Glomerular visceral epithelial cell (primary cell): ENCODE data around the gene SLC44A5.
"Not testable (repeated sequence)": the region's sequence is repeated elsewhere in the genome, so short reads cannot be mapped to it uniquely, and the experiment has no call there.

Experiments used
- DNase-seq: peaks from one replicate; pipeline ENCODE4 v3.0.0-alpha.2; 2016; ENCODE audit errors: extremely low spot score

Gene SLC44A5

DNA sequence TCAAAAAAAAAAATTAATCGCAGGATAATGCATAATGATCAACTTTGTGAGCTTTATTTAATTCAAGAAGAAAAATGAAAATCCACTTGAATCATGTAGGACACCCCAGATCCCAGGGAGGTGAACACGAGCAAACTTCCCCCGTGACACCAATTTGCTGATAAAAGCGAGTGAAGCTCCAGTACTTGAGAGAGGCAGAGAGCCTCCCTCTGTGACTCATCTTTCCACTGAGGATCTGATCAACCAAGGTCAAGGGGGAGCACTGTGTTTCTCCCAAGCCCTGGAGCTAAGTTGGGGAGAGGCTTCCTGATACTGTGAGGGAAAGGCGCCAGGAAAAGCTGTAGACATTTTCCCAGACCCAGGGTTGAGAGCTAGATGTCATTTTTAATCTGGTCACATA is 160.9 kb downstream of the SLC44A5 start:
- DNase-seq: no peak

DNA sequence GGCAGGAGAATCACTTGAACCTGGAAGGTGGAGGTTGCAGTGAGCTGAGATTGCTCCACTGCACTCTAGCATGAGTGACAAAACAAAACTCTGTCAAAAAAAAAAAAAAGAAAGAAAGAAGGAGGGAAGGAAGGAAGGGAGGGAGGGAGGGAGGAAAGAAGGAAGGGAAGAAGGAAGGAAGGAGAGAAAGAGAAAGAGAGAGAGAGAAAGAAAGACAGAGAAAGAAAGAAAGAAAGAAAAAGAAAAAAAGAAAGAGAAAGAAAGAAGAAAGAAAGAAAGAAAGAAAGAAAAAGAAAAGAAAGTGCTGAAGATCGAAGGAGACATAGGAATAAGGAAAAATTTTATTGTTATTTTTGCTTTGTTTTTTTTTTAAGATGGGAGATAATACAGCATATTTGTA is 166.7 kb downstream of the SLC44A5 start:
- DNase-seq: no peak

DNA sequence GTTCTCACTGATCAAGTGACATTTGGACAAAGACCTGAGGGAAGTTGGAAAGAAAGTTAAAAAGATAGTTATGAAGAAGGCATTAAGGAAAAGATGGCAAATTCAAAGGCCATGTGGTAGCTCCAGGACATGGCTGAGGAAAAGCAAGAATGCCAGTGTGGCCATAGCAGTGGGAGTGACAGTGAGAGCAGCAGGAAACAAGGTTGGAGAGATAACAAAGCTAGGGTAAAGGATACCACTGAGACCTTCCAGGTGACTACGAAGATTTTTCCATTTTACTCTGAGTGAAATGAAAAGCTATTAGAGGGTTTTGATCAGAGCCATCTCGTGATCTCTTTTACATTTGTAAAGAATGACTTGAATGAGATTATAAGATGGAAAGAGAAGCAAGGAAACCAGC is 170.6 kb downstream of the SLC44A5 start:
- DNase-seq: no peak

DNA sequence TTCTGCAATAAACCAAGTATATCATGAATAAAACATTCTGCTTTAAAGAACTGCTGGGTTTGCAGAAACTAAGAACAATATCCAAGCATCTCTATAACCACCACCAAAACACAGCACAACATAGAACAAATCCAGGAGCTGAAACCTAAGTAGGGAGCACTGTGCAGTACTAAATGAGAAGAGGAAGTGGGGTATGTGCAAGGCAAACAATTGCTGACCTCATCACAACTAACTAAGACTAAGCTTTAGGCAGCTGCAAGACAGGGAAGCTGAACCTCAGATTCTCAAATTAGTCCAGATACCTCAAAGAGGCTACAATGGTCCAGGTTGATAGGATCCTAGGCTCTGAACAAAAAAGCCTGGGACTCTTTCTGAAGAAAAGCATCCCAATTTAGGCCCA is 172.6 kb downstream of the SLC44A5 start:
- DNase-seq: no peak

DNA sequence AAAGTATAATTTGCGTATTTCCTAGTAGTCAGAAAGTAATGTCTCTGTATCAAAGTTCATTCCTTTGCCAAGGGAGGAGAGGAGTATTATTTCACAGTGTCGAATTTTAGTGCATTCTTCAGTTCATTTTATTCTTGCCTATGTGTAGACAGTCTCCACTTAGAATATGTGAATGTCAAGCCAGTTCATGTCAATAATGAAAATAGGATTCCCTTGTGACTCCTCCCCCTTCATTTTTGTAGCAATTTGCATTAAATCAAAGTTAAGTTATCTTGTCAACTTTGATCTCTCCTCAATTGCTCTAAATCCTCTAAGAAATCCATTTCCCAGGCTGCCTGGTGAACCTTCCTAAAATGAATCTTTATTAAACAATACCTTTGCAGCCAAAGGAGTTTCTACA is 179.1 kb downstream of the SLC44A5 start:
- no peak for DNase-seq

DNA sequence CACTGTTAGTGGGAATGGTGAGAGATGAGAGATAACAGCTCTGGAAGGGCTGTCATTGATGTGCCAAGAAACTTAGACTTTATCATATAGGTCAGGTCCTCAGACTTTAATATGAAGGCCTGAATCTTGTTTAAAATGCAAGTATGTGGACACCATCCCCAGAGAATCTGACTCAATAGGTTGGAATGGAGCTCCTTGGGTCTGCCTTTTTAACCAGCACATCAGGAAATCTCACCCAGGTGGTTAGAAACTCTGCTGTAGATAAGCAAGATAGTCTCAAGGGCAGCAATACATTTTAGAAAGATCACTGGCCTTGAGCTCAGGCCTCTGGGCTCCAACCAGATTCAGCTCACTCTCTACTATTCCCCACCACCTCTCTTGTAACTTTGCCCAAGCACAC is 180.4 kb downstream of the SLC44A5 start:
- DNase-seq: no peak

DNA sequence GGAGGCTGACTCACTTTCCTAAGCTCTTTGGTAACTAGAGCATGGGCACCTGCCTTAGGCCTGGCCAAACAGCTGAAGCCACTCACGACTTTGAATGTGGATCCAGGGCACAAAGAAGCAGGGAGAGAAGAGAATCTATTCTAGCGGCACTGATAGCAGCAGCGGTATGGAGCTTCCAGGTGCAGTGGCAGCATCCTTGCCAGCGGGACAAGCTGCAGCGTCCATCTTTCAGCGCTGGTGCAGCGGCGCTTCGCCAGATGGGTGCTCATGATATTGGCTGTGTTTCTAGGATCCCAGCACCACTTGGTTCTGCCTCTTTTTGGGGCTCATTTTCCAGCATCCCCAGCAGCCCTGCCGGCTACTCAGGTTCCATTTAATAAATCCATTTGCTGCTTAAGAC is 184.2 kb downstream of the SLC44A5 start:
- no peak for DNase-seq

DNA sequence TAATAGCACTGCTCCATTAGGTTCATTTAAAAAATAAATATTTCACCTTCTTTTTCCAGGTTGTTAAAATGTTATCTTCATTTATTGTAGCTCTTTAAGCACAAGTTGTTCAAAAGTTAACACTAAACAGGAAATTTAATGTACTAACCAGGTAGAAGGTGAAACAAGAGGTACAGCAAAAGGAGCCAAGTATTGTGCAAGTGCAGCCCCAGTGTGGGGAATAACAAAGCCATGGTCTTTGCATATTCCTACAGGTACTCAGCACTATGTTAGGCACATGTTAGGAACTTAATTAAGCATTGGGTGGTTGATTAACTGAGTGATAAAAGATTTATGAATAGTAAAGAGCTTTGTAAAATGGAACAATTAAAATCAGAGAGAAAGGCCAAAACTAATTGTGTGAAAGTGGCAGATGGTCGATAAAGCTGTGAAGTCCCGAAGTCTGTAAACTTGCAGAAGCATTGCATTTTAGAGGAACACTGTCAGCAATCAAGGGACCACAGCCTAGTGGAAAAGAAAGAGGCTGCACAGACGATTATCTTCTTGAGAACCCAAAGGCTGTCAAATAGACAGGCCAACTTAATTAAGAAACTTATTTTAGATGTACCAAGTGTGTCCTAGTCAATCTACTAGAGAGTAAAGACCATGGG is 185.8 kb downstream of the SLC44A5 start:
- DNase-seq: no peak

DNA sequence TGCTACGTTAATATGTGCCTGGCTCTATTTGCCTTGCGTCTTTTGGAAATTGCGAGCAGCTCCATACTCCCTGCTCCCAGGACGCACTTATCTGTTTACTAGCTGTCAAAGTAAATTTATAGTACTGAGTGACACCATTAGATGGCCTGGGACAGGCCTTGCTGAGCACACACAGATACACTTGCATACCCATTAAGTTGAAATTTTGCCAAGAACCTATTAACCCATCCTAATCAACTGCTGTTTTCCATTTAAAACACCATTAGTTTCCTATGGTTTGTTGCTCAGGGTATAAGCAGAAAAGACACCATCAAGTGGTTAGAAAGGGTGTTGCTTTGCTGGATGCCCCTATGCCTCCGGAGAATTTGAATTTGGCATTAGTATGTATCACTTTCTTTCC is 187.3 kb downstream of the SLC44A5 start:
- no peak for DNase-seq

DNA sequence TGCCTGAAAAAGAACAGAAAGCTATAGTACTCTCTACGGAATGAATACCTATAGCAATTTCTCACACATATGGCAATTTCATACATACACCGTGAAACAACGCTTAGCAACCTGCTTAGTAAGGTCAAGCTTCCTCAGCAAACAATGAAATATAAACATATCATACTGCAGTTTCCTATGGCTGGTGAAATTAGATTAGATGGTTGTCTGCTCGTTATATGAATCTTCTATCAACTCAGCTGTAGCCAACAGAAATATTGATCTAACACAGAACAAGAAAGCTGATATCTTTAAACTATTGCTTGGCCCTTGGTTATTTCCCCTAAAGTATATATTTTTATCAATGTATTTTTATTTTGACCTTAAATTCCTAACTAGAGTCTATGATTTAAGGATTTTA is 187.8 kb downstream of the SLC44A5 start:
- DNase-seq: no peak

DNA sequence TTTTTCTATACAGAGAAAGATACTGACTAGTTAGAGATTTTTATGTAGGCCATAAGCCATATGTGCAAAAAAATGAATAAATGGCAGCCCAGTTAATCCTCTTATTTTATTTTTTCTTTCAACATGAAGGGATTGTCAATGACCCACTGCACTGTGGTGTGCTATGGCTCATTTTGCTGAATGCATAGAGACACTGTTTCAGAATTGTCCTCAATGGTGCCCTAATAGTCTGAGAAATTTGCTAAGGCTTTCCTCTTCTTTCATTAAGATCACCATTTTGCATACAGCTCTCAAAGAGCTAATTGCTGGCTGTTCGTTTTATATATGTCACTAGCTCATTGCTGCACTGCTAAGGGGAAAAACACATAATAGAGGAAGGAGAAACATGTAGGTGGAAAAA is 189.5 kb downstream of the SLC44A5 start:
- DNase-seq: no peak

DNA sequence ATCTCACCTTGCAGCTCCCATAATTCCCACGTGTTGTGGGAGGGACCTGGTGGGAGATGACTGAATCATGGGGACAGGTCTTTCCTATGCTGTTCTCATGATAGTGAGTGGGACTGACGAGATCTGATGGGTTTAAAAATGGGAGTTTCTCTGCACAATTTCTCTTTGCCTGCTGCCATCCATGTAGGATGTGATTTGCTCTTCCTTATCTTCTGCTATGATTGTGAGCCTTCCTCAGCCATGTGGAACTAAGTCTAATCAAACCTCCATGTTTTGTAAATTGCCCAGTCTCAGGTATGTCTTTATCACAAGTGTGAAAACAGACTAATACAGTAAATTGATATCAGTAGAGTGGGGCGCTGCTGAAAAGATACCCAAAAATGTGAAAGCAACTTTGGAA is 195.7 kb downstream of the SLC44A5 start:
- DNase-seq: no peak

DNA sequence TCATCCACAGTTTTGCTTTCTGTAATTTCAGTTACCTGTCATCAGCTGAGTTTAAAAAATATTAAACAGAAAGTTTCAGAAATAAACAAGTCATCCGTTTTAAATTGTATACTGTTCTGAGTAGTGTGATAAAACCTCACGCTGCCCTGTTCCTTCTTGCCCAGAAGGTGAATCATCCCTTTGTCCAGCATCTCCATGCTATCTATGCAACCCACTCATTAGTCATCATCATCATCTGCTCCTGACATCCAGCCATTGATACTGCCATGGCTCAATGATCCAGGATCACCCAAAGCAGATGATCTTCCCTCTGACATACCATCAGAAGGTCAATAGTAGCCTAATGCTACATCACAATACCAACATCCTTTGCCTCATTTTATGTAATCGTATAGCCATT is 198.3 kb downstream of the SLC44A5 start:
- DNase-seq: no peak

DNA sequence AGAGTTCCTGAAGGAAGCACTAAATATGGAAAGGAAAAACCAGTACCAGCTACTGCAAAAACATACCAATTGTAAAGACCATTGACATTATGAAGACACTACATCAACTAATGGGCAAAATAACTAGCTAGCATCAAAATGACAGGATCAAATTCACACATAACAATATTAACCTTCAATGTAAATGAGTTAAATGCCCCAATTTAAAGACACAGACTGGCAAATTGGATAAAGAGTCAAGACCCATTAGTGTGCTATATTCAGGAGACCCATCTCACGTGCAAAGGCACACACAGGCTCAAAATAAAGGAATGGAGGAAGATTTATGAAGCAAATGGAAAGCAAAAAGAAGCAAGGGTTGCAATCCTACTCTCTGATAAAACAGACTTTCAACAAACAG is 206.2 kb downstream of the SLC44A5 start:
- DNase-seq: not testable (repeated sequence)

DNA sequence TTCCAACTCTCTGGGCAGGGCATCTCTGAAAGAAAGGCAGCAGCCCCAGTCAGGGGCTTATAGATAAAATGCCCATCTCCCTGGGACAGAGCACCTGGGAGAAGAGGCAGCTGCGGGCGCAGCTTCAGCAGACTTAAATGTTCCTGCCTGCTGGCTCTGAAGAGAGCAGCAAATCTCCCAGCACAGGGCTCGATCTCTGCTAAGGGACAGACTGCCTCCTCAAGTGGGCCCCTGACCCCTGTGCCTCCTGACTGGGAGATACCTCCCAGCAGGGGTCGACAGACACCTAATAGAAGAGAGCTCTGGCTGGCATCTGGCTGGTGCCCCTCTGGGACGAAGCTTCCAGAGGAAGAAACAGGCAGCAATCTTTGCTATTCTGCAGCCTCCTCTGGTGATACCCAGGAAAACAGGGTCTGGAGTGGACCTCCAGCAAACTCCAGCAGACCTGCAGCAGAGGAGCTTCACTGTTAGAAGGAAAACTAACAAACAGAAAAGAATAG is 207.7 kb downstream of the SLC44A5 start:
- DNase-seq: not testable (repeated sequence)

DNA sequence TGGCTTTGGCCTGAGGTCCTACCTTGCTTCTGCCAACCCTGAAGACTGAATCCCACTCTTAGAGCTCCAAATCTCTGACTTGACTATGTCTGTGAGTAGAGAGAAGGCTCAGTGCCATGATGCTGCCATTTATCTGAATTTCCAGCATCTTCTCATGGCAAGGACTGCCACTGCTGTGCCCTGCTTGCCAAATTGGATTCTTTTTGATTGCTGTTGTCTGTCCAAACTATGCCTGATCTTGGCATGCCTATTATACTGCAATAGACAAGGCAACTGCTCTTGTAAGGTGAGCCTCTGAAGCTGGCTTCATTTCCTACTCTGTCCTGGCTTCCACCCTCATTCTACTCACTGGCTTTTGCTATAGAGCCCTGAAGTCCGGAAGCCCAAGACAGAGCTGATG is 210.2 kb downstream of the SLC44A5 start:
- no peak for DNase-seq

DNA sequence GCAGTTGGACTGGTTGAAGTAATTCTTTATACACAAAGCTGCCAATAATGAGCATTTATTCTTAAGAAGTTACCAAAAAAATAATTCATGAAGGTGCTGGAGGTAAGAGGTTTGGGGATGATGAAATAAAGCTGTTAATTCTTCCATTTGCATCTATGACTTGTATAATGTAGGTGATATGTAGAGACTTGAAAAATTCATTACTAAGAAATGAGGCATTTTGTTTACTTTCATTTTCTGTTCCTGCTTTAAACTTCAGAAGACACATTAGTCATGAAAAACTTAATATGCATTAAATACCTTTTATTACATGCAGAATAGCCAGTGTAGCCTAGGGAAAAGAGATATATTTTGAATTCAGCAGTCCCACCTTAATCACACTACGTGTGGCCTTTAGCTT is 214.2 kb downstream of the SLC44A5 start:
- DNase-seq: no peak

DNA sequence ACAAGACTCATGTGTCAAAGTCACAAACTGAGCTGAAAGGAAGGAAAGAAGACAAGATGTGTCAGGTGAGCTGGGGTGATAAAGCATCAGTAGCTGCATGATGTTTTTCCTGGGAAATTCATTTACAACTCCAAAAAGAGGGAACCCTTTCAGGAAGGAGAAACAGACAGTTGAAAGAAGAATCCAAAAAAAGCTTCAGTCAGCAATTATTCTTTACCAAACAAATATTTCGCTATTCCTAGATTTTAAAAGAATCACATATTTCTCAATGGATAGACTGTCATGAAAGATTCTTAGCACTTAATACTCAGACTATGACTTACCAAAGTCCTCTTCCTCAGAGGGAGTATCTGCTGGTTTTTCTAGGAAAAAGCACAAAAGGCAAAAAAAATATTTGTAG is 214.7 kb downstream of the SLC44A5 start:
- no peak for DNase-seq

DNA sequence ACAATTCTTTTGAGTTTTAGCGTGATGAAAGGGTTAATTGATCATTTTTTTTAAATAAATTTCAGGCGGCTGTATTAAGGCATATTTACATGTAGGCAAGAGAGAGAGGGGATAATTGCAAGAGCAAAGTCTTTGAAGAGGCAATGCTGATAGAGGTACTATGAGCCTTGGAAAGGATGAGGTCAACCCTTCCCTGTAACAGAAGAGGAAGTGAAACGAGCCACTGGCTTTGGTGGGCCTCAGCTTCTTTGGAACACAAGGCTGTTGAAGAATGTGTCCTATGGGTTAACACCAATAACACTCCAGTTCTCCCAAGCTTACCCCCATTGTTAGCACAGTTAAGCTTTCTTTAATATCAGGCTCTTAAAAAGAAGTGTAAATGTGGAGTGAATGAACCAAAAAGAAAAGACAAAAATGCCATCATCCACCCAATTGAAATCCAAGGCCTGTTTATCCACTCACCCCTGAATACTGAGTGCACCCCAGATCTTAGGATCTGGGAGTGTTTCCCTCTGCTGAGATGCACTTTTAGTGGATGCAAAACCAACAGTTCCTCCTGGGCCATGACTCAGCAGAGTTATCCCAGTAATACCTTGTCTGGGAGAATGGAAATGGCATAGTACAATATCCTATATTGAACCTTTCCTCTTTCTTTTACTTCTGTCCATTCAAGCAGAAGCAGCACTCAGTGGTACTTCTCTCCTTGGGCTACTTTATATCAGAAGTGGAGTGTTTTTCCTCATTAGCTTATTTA is 216.4 kb downstream of the SLC44A5 start:
- DNase-seq: no peak

DNA sequence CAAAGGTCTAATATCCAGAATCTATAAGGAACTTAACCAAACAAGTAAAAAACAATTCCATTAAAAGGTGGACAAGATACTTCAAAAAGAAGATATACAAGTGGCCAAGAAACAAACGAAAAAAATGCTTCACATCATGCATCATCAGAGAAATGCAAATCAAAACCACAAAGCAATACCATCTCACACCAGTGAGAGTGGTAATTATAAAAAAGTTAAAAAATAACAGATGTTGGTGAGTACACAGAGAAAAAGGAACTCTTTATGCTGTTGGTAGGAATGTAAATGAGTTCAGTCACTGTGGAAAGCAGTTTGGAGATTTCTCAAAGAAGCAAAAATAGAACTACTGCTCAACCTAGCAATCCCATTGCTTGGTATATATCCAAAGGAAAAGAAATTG is 218.6 kb downstream of the SLC44A5 start:
- DNase-seq: no peak

DNA sequence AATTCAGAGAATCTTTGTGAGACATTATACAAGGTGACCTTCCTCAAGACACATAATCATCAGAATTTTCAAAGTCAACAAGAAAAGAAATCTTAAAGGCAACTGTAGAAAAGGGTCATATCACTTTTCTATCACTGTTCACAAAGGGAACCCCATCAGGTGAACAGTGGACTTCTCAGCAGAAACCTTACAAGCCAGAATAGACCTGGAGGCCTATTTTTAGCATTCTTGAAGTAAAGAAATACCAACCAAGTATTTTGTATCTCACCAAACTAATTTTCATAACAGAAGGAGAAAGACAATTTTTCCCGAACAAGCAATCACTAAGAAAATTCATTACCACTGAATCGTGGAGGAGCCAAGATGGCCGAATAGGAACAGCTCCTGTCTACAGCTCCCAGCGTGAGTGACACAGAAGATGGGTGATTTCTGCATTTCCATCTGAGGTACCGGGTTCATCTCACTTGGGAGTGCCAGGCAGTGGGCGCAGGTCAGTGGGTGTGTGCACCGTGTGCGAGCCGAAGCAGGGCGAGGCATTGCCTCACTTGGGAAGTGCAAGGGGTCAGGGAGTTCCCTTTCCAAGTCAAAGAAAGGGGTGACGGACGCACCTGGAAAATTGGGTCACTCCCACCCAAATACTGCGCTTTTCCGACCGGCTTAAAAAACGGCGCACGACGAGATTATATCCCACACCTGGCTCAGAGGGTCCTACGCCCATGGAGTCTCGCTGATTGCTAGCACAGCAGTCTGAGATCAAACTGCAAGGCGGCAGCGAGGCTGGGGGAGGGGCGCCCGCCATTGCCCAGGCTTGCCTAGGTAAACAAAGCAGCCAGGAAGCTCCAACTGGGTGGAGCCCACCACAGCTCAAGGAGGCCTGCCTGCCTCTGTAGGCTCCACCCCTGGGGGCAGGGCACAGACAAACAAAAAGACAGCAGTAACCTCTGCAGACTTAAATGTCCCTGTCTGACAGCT is 235.2 kb downstream of the SLC44A5 start:
- DNase-seq: not testable (repeated sequence)

DNA sequence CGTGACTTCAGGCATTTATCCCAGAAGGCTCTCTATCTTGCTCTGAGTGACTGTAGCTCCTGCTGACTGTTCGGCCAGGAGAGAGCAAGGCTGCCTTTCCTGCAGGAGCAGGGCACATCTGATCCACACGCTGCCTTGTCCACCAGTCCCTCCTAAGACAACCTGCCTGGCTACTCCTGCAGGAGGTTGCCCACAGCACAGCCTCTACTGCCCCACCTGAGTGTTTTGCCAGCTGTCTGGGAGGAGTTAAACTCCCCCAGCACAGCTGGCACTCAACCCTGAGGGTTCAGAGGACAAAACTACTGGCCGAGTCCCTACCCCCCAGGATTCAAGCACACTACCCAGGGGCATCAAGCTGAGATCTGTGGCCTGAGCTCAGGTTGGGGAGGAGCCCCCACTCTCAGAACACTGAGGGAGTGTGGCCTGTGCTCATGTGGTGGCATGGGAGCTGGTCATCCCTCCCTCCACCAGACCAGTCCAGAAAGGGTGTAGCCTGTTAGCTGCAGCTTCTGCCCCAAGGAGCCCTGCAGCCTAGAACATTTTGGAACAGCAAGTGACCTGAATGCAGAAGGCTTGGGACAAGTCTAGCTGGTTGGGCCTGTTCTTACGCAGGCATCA is 237.3 kb downstream of the SLC44A5 start:
- DNase-seq: no peak
